GM12878 (cell line): ENCODE results near the gene TYSND1. TPM values are rescaled to one million over a fixed set of nuclear protein-coding genes. Genes with fewer than 3 reads are reported as not detected.

Experiments
- ATAC-seq: fragments of 200-7000 bp; cut with Tn5 transposase; 3 replicates; pipeline ENCODE4 v1.9.1; 2020; ENCODE audit warnings: mild to moderate bottlenecking, moderate library complexity
- BruUV-seq: library from RNA; stranded (reverse); fragments of 400-500 nt; replicated peaks from 2 replicates; lab custom pipeline; 2021; lab: Mats Ljungman, UMichigan
- CTCF ChIA-PET: fragments of 300-600 bp; sonication (Branson Sonifier 250); formaldehyde crosslinking; extraction: SDS; loops from one replicate; lab custom pipeline; 2021; ENCODE audit warnings: inconsistent platforms; lab: Yijun Ruan, JAX
- POLR2A ChIA-PET: fragments of 350-600 bp; formaldehyde crosslinking; extraction: SDS; loops from one replicate; lab custom pipeline; 2021; ENCODE audit warnings: inconsistent platforms; lab: Charles Lee
- RAD21 ChIA-PET: fragments of 300-600 bp; sonication (Branson Sonifier 250); formaldehyde crosslinking; loops from one replicate; lab custom pipeline; 2023; ENCODE audit warnings: antibody characterized with exemption; ENCODE audit not compliant: unreplicated experiment; lab: Charles Lee
- SMC1A ChIA-PET: fragments of 300-600 bp; sonication (Branson Sonifier 250); formaldehyde crosslinking; loops from one replicate; lab custom pipeline; 2023; ENCODE audit not compliant: unreplicated experiment, uncharacterized antibody; lab: Charles Lee
- DNase-seq: peaks from one replicate; pipeline ENCODE4 v3.0.0-alpha.2; 2011; ENCODE audit warnings: low read depth, low spot score
- FAIRE-seq: peaks from 3 replicates; lab custom pipeline; 2011; peaks lifted over from hg19 to GRCh38; lab: Jason Lieb, UNC
- H2AFZ ChIP-seq: 2 replicates; pipeline ENCODE4 v1.6.0; 2011; ENCODE audit warnings: low read depth, low read length, control low read depth; ENCODE audit not compliant: control insufficient read depth
- H3K27ac ChIP-seq: 2 replicates; pipeline ENCODE4 v1.5.1; 2011; ENCODE audit warnings: control low read depth; ENCODE audit not compliant: control insufficient read depth, insufficient read depth
- H3K27me3 ChIP-seq, 2 experiments: replicated peaks in 1 of 2; 2 replicates each; pipeline versions ENCODE4 v1.6.0 to v1.6.1; 2011; ENCODE audit warnings: low read length in 1 of 2; ENCODE audit not compliant: control insufficient read depth in 2 of 2, insufficient read depth in 2 of 2
- H3K36me3 ChIP-seq, 2 experiments: 2 replicates each; pipeline ENCODE4 v1.5.1; 2011; ENCODE audit warnings: low read length in 1 of 2; ENCODE audit not compliant: control insufficient read depth in 2 of 2, insufficient read depth in 2 of 2
- H3K4me1 ChIP-seq: 2 replicates; pipeline ENCODE4 v1.6.1; 2011; ENCODE audit warnings: mild to moderate bottlenecking, low read length, moderate library complexity, mixed read lengths; ENCODE audit not compliant: control insufficient read depth, insufficient read depth
- H3K4me2 ChIP-seq: 2 replicates; pipeline ENCODE4 v1.6.0; 2011; ENCODE audit warnings: control low read depth; ENCODE audit not compliant: control insufficient read depth, insufficient read depth
- H3K4me3 ChIP-seq: fragments of 200-600 bp; sonication (generic); 2 replicates; pipeline ENCODE4 v1.5.1; 2016
- H3K79me2 ChIP-seq: 2 replicates; pipeline ENCODE4 v1.6.0; 2011; ENCODE audit warnings: low read length; ENCODE audit not compliant: control insufficient read depth, insufficient read depth
- H3K9ac ChIP-seq: 2 replicates; pipeline ENCODE4 v1.8.0; 2011; ENCODE audit warnings: low read length, control low read depth, mixed read lengths; ENCODE audit not compliant: control insufficient read depth, insufficient read depth
- H3K9me3 ChIP-seq: replicated peaks from 3 replicates; pipeline ENCODE4 v1.5.1; 2011; ENCODE audit warnings: mild to moderate bottlenecking, low read length; ENCODE audit not compliant: control insufficient read depth, insufficient read depth
- H4K20me1 ChIP-seq: 2 replicates; pipeline ENCODE4 v1.6.0; 2011; ENCODE audit not compliant: control insufficient read depth, insufficient read depth
- CHD1 ChIP-seq: IDR thresholded peaks from 2 replicates; pipeline ENCODE4 v1.6.1; 2012; ENCODE audit warnings: low read depth, low read length, improper control_type of control experiment
- CTCF ChIP-seq, 3 experiments: IDR thresholded peaks in 2 of 3; conservative IDR thresholded peaks in 1 of 3; 2 replicates each; pipeline ENCODE4 v1.5.1; 2011; ENCODE audit warnings: low read depth in 3 of 3, low read length in 3 of 3, mild to moderate bottlenecking in 3 of 3, control low read depth in 2 of 3, moderate library complexity in 2 of 3, inconsistent platforms in 1 of 3, mixed read lengths in 1 of 3; ENCODE audit not compliant: control insufficient read depth in 2 of 3, insufficient read depth in 1 of 3; ENCODE audit errors: extremely low read depth in 1 of 3
- ETV6 ChIP-seq, 2 experiments: fragments of 450-650 bp in 1 of 2; IDR thresholded peaks in 1 of 2; conservative IDR thresholded peaks in 1 of 2; 2 replicates each; pipeline ENCODE4 v1.6.1; 2014; ENCODE audit warnings: antibody characterized with exemption in 1 of 2, borderline replicate concordance in 1 of 2, low read depth in 1 of 2, mild to moderate bottlenecking in 1 of 2, moderate library complexity in 1 of 2
- NR2C1 ChIP-seq: fragments of 450-650 bp; IDR thresholded peaks from 2 replicates; pipeline ENCODE4 v1.6.1; 2017; ENCODE audit warnings: antibody characterized with exemption, mild to moderate bottlenecking, moderate library complexity
- PKNOX1 ChIP-seq: fragments of 450-650 bp; IDR thresholded peaks from 2 replicates; pipeline ENCODE4 v1.6.1; 2016; ENCODE audit warnings: mild to moderate bottlenecking
- REST ChIP-seq: IDR thresholded peaks from 2 replicates; pipeline ENCODE4 v1.6.1; 2012; ENCODE audit warnings: mild to moderate bottlenecking, low read depth, low read length
- TARDBP ChIP-seq: IDR thresholded peaks from 2 replicates; pipeline ENCODE4 v1.6.1; 2016; ENCODE audit warnings: borderline replicate concordance
- TCF12 ChIP-seq: IDR thresholded peaks from 2 replicates; pipeline ENCODE4 v1.6.1; 2011; ENCODE audit warnings: low read depth, mild to moderate bottlenecking, low read length
- USF1 ChIP-seq: IDR thresholded peaks from 2 replicates; pipeline ENCODE4 v1.6.1; 2011; ENCODE audit warnings: borderline replicate concordance, low read depth, mild to moderate bottlenecking, moderate library complexity, mixed read lengths, low read length; ENCODE audit not compliant: insufficient read depth; ENCODE audit errors: extremely low read length
- WGBS: methylation state at CpG from one replicate; pipeline ENCODE4 v1.1.6; 2016; ENCODE audit warnings: low lambda C conversion rate; ENCODE audit not compliant: insufficient replicate concordance, insufficient coverage; ENCODE audit errors: missing lambda C conversion rate; 5-methylcytosine and 5-hydroxymethylcytosine counted together
- in situ Hi-C: fragments of 300-500 bp; cut with MboI; formaldehyde crosslinking; loops from 9 replicates; pipeline ENCODE4 v1.14.3; 2018; ENCODE audit warnings: mixed read lengths
- intact Hi-C: fragments of 100-400 bp; cut with micrococcal nuclease; formaldehyde crosslinking; loops from one replicate; pipeline ENCODE4 v1.14.2; 2022; ENCODE audit not compliant: unreplicated experiment
- polyA plus RNA-seq, 11 experiments: library from polyadenylated mRNA; depleted of rRNA in 4 of 11; unstranded in 6 of 11; stranded (reverse) in 5 of 11; fragments of >200 nt; fragmentation: Nextera tagmentation in 4 of 11; fragmentation: Illumina TruSeq in 1 of 11; extraction: Ambion mirVana in 4 of 11; extraction: Trizol in 1 of 11; gene quantifications; 1 replicate in 1 of 11; 2 replicates in 10 of 11; pipeline versions ENCODE4 v1.2.1 to v1.2.3, GENCODE V29; 2011 to 2016; ENCODE audit warnings: inconsistent platforms in 2 of 11, missing spikeins in 2 of 11, low read depth in 1 of 11
- total RNA-seq, 4 experiments: library from RNA; depleted of rRNA in 3 of 4; stranded (reverse); fragments of >200 nt in 3 of 4; fragmentation: Illumina TruSeq in 1 of 4; extraction: Trizol in 1 of 4; gene quantifications; 2 replicates each; pipeline versions ENCODE4 v1.2.1 to v1.2.3, GENCODE V29; 2013 to 2021

TYSND1 gene
- total and polyA plus RNA-seq, 10 of the 15 experiments (the other 5 are each of a cell fraction or from before 2014, with no cell fraction given), result 1.9 to 21.4 (median 12.0) TPM

- SMC1A ChIA-PET, result interaction anchor here (1.1 kb wide), 2 partner anchors 10 to 12 kb away, joined by 3 to 4 read pairs; no protein-coding TSS in a partner anchor
- ATAC-seq (no peak), DNase-seq (no peak)
- 76% methylated on average over 5 of the region's 5 CpGs for WGBS
- H4K20me1 ChIP-seq, result no peaks in the 10 kb centered on the region
- no TSS peak for BruUV-seq
- no peak overlapping the region for H3K4me2 ChIP-seq
- in situ Hi-C loops, result no loop called here
- no peaks in the 10 kb centered on the region for H3K79me2 ChIP-seq
- H3K4me3 ChIP-seq, result no peak overlapping the region
- RAD21 ChIA-PET, result no interaction called here
- H3K36me3 ChIP-seq, result no peaks in the 10 kb centered on the region
- H2AFZ ChIP-seq, result no peak overlapping the region
- no peaks in the 10 kb centered on the region for H3K9me3 ChIP-seq
- TF ChIP-seq ETV6 (conservative IDR thresholded peaks at IDR 0.05 in 1 of 2, IDR thresholded peaks at IDR 0.05 in 1 of 2; ENCODE audit: borderline replicate concordance in 1 of 2, low read depth in 1 of 2) (no peak), NR2C1 (no peak), CTCF (IDR thresholded peaks at IDR 0.05 in 2 of 3, conservative IDR thresholded peaks at IDR 0.05 in 1 of 3; ENCODE audit: control insufficient read depth in 2 of 3, extremely low read depth in 1 of 3, insufficient read depth in 1 of 3, low read depth in 3 of 3, low read length in 3 of 3) (no peak), REST (no peak), USF1 (no peak), TARDBP (no peak), PKNOX1 (no peak), CHD1 (no peak), TCF12 (no peak)
- TF ChIP-seq, all 136 proteins: peak for 0
- ChIA-PET CTCF (interaction anchor here (0.7 to 1.3 kb wide), 2 partner anchors 75 to 306 kb away, joined by 3 to 5 read pairs; no protein-coding TSS in a partner anchor), POLR2A (no interaction called here)
- no peak overlapping the region for H3K9ac ChIP-seq
- H3K4me1 ChIP-seq, result peaks cover 3% of the 10 kb centered on the region; the same call in 1 of the 2 replicates
- intact Hi-C loops, result no loop called here
- FAIRE-seq, result no peak
- H3K27me3 ChIP-seq, result no peaks in the 10 kb centered on the region
- H3K27ac ChIP-seq, result no peak overlapping the region
Measured at GRCh38 chr10:70190581-70190980, 44.1 kb upstream of the TYSND1 start.
